BLaER1 treated with 17β-estradiol and CSF1 and Interleukin-3, amounts not matched to agents 10 nM and 100 nM (cell line): ENCODE results near the gene STK39.

Experiments used
- H3K27ac ChIP-seq, 11 experiments: shearing (Covaris generic); formaldehyde crosslinking; 2 replicates each; pipeline ENCODE4 v1.8.1; 2022
- H3K27me3 ChIP-seq, 11 experiments: shearing (Covaris generic); formaldehyde crosslinking; 2 replicates each; pipeline ENCODE4 v1.8.1; 2022
- H3K36me3 ChIP-seq, 11 experiments: shearing (Covaris generic); formaldehyde crosslinking; 2 replicates each; pipeline ENCODE4 v1.8.1; 2022
- H3K4me1 ChIP-seq, 10 experiments: shearing (Covaris generic); formaldehyde crosslinking; 2 replicates each; pipeline ENCODE4 v1.8.1; 2022
- H3K4me2 ChIP-seq, 11 experiments: shearing (Covaris generic); formaldehyde crosslinking; 2 replicates each; pipeline ENCODE4 v1.8.1; 2022
- H3K4me3 ChIP-seq, 10 experiments: shearing (Covaris generic); formaldehyde crosslinking; 2 replicates each; pipeline ENCODE4 v1.8.1; 2022
- H3K9ac ChIP-seq, 11 experiments: shearing (Covaris generic); formaldehyde crosslinking; 2 replicates each; pipeline ENCODE4 v1.8.1; 2022
- H3K9me3 ChIP-seq, 11 experiments: shearing (Covaris generic); formaldehyde crosslinking; replicated peaks in 1 of 11; 2 replicates each; pipeline ENCODE4 v1.8.1; 2022
- H4K20me1 ChIP-seq, 11 experiments: shearing (Covaris generic); formaldehyde crosslinking; 2 replicates each; pipeline ENCODE4 v1.8.1; 2022
- Cebpa-rat ChIP-seq, 11 experiments: shearing (Covaris generic); IDR thresholded peaks; 2 replicates each; pipeline ENCODE4 v1.8.1; 2022

Gene STK39

GRCh38 chr2:168152902-168153530, 94.4 kb downstream of the STK39 start:
- H3K4me1 ChIP-seq: peaks cover 39 to 100% (median 99%) of the 10 kb centered on the region in 10 experiments
- H3K9ac ChIP-seq: peak overlapping the region in 6 of 11 experiments; percentile 3 to 78 (median 46); a peak in 9 of 22 replicates

DNA sequence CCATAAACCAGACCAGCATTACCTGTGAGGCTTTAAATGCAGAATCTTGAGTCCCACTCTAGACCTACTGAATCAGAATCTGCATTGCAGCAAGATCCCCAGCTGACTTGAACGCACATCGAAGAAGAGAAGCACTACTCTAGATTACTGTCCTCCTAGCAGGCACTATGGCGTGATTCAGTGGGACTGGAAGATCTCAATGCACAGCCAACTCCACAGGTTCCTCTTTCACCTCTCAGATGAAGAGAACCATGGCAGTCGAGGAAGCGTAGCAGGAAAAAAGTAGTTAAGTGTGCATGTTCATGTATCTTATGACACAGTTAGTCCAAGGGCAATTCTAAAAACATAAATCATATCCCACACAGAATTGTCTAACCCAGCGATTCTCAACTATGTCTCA, 97.4 kb downstream of the STK39 start:
- peak overlapping the region in 5 of 11 experiments; percentile 2 to 51 (median 19); a peak in 4 of 22 replicates for H3K9ac ChIP-seq
- no peak for TF ChIP-seq Cebpa-rat (IDR thresholded peaks at IDR 0.05)
- peaks cover 0 to 8% (median 0%) of the 10 kb centered on the region in 11 experiments; a peak in 2 of 22 replicates for H3K9me3 ChIP-seq
- peak overlapping the region; percentile 76 to 90 (median 82) for H3K4me2 ChIP-seq
- H3K27me3 ChIP-seq: no peaks in the 10 kb centered on the region
- peaks cover 3 to 60% (median 14%) of the 10 kb centered on the region in 11 experiments; a peak in 15 of 22 replicates for H3K36me3 ChIP-seq
- H4K20me1 ChIP-seq: no peaks in the 10 kb centered on the region
- H3K4me3 ChIP-seq: peak overlapping the region in 3 of 10 experiments; percentile 3 to 10 (median 4); a peak in 3 of 20 replicates
- H3K4me1 ChIP-seq: peaks cover 35 to 88% (median 83%) of the 10 kb centered on the region in 10 experiments
- peak overlapping the region in 9 of 11 experiments; percentile 1 to 88 (median 45); a peak in 17 of 22 replicates for H3K27ac ChIP-seq

More at GRCh38 chr2:168152902-168153530, 94.4 kb downstream of the STK39 start:
- peak overlapping the region in 7 of 11 experiments; percentile 11 to 88 (median 65); a peak in 13 of 22 replicates for H3K27ac ChIP-seq
- no peaks in the 10 kb centered on the region for H4K20me1 ChIP-seq
- no peaks in the 10 kb centered on the region for H3K27me3 ChIP-seq
- peak overlapping the region in 4 of 10 experiments; percentile 12 to 48 (median 29); a peak in 5 of 20 replicates for H3K4me3 ChIP-seq
- H3K9me3 ChIP-seq: peaks cover 0 to 8% (median 0%) of the 10 kb centered on the region in 11 experiments; a peak in 2 of 22 replicates
- TF ChIP-seq Cebpa-rat (IDR thresholded peaks at IDR 0.05): no peak
- H3K36me3 ChIP-seq: peaks cover 0 to 44% (median 5%) of the 10 kb centered on the region in 11 experiments; a peak in 8 of 22 replicates
- H3K4me2 ChIP-seq: peak overlapping the region; percentile 8 to 90 (median 76); a peak in 20 of 22 replicates

DNA sequence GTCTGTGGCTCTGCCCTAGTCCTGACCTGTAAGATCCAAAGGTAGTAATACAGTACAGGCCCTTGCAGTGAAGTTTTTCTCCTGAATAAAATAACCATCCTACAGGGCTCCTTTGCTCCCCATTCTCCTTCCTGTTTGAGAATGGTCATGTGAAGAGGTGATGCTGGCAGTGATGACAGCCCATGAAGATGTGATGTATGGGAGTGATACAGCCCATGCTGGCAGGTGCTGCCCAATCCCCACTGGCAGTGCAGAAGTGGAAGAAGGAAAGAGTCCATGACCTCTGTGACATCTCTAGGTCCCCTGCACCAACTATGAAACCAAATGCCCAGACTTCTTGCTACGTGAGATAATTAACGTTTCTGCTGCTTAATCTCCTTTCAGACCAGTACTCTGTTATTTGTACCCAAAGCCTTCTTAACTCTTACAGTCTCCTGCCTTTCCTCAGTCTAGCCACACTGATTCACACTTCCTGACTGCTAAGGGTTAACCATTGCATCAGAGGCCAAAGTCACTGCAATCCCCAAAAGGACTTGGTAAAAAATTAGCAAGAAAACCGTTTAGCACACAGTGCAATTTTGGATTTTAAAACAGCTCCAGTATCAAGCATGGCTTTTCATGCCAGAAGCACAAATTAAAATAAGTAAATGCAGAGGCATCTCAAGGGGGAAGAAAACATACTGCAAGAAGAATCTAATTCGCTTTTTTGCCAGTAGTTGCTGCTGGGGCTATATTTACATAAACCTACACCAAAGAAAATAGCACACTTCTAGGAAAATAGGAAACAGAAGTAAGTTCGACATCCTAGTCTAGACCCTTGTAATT, 98.0 kb downstream of the STK39 start:
- H3K4me3 ChIP-seq: peak overlapping the region in 6 of 10 experiments; percentile 3 to 24 (median 8); a peak in 4 of 20 replicates
- H4K20me1 ChIP-seq: no peaks in the 10 kb centered on the region
- peak in 7 of 11 experiments; percentile 25 to 73 (median 43); a peak in 5 of 22 replicates for TF ChIP-seq Cebpa-rat (IDR thresholded peaks at IDR 0.05)
- H3K9me3 ChIP-seq: peaks cover 0 to 8% (median 0%) of the 10 kb centered on the region in 11 experiments; a peak in 2 of 22 replicates
- H3K4me2 ChIP-seq: peak overlapping the region; percentile 76 to 90 (median 82)
- peaks cover 6 to 66% (median 18%) of the 10 kb centered on the region in 11 experiments; a peak in 16 of 22 replicates for H3K36me3 ChIP-seq
- no peaks in the 10 kb centered on the region for H3K27me3 ChIP-seq
- H3K9ac ChIP-seq: peak overlapping the region in 5 of 11 experiments; percentile 2 to 51 (median 19); a peak in 4 of 22 replicates
- peak overlapping the region in 9 of 11 experiments; percentile 1 to 88 (median 45); a peak in 18 of 22 replicates for H3K27ac ChIP-seq
- peaks cover 35 to 82% (median 77%) of the 10 kb centered on the region in 10 experiments for H3K4me1 ChIP-seq

DNA sequence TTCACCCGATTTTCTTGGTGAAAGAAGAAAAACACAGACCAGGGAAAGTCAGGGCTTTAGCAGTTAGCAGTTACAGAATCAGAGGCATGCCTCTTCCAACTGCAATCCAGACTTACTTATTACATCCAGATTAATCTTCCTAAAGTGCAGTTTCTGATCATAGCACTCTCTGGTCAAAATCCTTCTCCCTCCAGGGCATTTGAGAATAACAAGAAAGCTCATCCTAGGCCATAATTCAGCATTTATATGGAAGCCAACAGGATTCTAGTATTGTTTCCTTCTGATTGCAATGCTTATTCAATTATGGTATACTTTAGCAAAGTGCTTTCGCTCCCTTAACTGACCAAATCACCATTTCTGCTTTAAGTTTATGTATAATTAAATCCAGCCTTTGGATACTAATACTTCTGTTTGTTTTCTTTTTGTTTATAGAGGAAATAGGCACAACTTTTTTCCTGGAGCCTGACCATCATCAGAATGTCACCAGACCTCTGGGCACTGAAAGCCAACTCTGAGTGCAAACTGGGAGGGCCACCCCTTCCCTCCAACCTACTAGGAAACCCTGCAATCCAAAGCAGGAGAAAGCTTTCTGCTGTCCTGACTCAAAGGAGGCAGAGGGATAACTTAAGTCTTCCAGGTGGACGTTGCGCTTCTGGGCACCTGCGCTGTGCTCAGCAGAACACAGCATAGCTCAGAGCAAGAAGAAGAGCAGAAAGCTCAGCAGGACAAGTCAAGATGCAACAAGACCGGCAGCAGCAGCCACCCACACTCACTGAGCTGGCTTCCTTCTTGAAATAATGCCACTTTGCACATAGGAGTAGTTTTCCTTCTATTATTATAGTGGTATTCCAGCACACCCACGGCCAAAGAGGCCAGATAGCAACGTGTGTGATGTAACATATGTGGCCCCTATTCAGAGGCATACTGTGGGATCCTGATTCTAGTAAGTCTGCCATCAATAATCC, 99.3 kb downstream of the STK39 start:
- TF ChIP-seq Cebpa-rat (IDR thresholded peaks at IDR 0.05): no peak
- Histone ChIP-seq H3K9me3 (peaks cover 0 to 8% (median 0%) of the 10 kb centered on the region in 11 experiments; a peak in 2 of 22 replicates), H3K36me3 (peaks cover 6 to 78% (median 24%) of the 10 kb centered on the region in 11 experiments; a peak in 17 of 22 replicates), H3K27ac (peak overlapping the region in 6 of 11 experiments; percentile 1 to 88 (median 53); a peak in 8 of 22 replicates), H3K4me3 (no peak overlapping the region), H3K4me2 (peak overlapping the region; percentile 76 to 90 (median 82)), H3K9ac (no peak overlapping the region), H4K20me1 (no peaks in the 10 kb centered on the region), H3K27me3 (no peaks in the 10 kb centered on the region), H3K4me1 (peaks cover 35 to 73% (median 65%) of the 10 kb centered on the region in 10 experiments)

DNA sequence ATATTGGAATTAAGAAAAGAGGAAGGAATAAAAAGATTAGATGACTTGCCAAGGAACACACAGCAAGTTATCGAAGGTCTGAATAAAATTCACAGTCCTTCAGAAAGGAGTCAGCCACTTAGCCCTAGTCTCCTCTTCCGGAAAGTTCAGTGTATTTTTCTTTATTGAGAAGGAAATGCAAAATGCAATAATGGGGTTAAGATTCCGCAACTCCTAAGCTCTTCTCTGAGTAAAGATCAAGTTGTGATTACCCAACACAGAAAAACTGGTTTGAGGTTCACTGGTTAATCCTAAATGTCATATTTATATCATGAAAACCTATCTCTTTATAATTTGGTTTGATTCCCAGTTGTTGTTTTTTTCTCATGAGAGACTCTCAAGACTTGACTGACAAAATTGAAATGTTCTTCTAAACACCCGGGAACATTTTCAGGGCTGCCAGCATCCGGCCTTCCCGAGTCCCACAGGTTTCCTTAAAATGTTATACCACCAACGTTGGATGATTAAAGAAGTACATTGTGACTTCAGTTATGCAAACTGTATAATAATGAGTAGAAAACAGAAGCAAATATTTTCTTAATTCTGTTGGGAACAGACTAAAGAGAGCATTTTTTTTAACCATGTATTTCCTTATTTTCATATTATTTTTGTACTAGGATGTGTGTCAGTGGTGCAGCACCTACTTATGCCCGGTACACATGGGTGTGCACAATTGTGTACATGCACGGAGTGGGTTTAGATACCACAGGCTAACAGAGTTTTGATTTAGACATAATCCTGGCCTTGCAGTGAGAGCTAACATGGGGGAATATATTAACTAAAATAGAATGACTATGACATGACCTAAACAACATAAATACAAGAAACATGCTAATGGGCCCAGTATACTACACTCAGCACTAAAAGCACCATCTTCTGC, 100.2 kb downstream of the STK39 start:
- peak overlapping the region in 4 of 11 experiments; percentile 3 to 88 (median 50); a peak in 5 of 22 replicates for H3K27ac ChIP-seq
- peaks cover 0 to 8% (median 0%) of the 10 kb centered on the region in 11 experiments; a peak in 2 of 22 replicates for H3K9me3 ChIP-seq
- no peaks in the 10 kb centered on the region for H4K20me1 ChIP-seq
- H3K27me3 ChIP-seq: no peaks in the 10 kb centered on the region
- no peak for TF ChIP-seq Cebpa-rat (IDR thresholded peaks at IDR 0.05)
- peak overlapping the region in 9 of 11 experiments; percentile 4 to 90 (median 80); a peak in 11 of 22 replicates for H3K4me2 ChIP-seq
- peaks cover 6 to 82% (median 24%) of the 10 kb centered on the region in 11 experiments; a peak in 17 of 22 replicates for H3K36me3 ChIP-seq
- peaks cover 35 to 68% (median 57%) of the 10 kb centered on the region in 10 experiments for H3K4me1 ChIP-seq
- no peak overlapping the region for H3K9ac ChIP-seq
- H3K4me3 ChIP-seq: no peak overlapping the region

GRCh38 chr2:168145426-168146310, 101.7 kb downstream of the STK39 start:
- Histone ChIP-seq H3K27ac (peak overlapping the region in 1 of 11 experiments; percentile 13; a peak in 1 of 22 replicates), H3K27me3 (no peaks in the 10 kb centered on the region), H3K9me3 (peaks cover 0 to 2% (median 0%) of the 10 kb centered on the region in 11 experiments; a peak in 1 of 22 replicates), H3K4me1 (peaks cover 35 to 57% (median 44%) of the 10 kb centered on the region in 10 experiments), H3K4me2 (no peak overlapping the region), H3K36me3 (peaks cover 6 to 88% (median 24%) of the 10 kb centered on the region in 11 experiments; a peak in 17 of 22 replicates), H3K9ac (no peak overlapping the region), H4K20me1 (no peaks in the 10 kb centered on the region), H3K4me3 (no peak overlapping the region)
- no peak for TF ChIP-seq Cebpa-rat (IDR thresholded peaks at IDR 0.05)
